Testis (tissue), 3 donors: ENCODE data around the gene EDNRA. TPM values are rescaled to one million over a fixed set of nuclear protein-coding genes. Genes with fewer than 3 reads are reported as not detected.

Source experiments
- DNase-seq: peaks from one replicate; pipeline ENCODE4 v3.0.0-alpha.2; 2019
- H3K27ac ChIP-seq, 2 donors: fragments of 200-600 bp; sonication (generic); one replicate each; pipeline ENCODE4 v1.5.1; 2019
- H3K27me3 ChIP-seq: fragments of 200-600 bp; sonication (generic); one replicate; pipeline ENCODE4 v1.5.1; 2019
- H3K36me3 ChIP-seq: fragments of 200-600 bp; sonication (generic); one replicate; pipeline ENCODE4 v1.5.1; 2017; ENCODE audit warnings: low read depth; ENCODE audit errors: missing control alignments
- H3K4me1 ChIP-seq: fragments of 200-600 bp; sonication (generic); one replicate; pipeline ENCODE4 v1.5.1; 2019
- H3K4me3 ChIP-seq, 2 donors: fragments of 200-600 bp; sonication (generic); one replicate each; pipeline ENCODE4 v1.5.1; 2017 to 2019
- H3K9me3 ChIP-seq: fragments of 200-600 bp; sonication (generic); one replicate; pipeline ENCODE4 v1.5.1; 2017
- CTCF ChIP-seq, 3 experiments: fragments of 450-650 bp in 2 of 3; fragments of 200-600 bp in 1 of 3; sonication (generic) in 1 of 3; IDR thresholded peaks; one replicate each; pipeline ENCODE4 v1.5.1; 2016 to 2019; ENCODE audit warnings: antibody characterized with exemption in 3 of 3, mild to moderate bottlenecking in 2 of 3, moderate library complexity in 1 of 3
- POLR2A ChIP-seq: fragments of 450-650 bp; IDR thresholded peaks from one replicate; pipeline ENCODE4 v1.6.1; 2017; ENCODE audit warnings: antibody characterized with exemption, mild to moderate bottlenecking, moderate library complexity
- WGBS, 2 donors: methylation state at CpG; one replicate each; pipeline ENCODE4 v1.1.5; 2018; 5-methylcytosine and 5-hydroxymethylcytosine counted together
- intact Hi-C: fragments of 100-400 bp; cut with DNase I; formaldehyde crosslinking; loops from one replicate; pipeline ENCODE4 v1.15.1; 2023; ENCODE audit warnings: low total_unique reads
- polyA plus RNA-seq: library from polyadenylated mRNA; stranded (reverse); fragments of 350-450 nt; fragmentation: Illumina TruSeq; extraction: RNeasy Lipid Tissue Mini Kit (QIAGEN cat#74804); gene quantifications from one replicate; pipeline ENCODE4 v1.2.3, GENCODE V29; 2014; ENCODE audit warnings: low read depth, low replicate concordance; ENCODE audit not compliant: insufficient read depth
- total RNA-seq, 2 donors: library from RNA; depleted of rRNA; stranded (reverse); fragments of >200 nt; gene quantifications; one replicate each; pipeline ENCODE4 v1.2.3, GENCODE V29; 2016

The EDNRA gene
- total and polyA plus RNA-seq, 3 donors from 2014 or later = 9.4 to 14.1 (median 12.3) TPM

- intact Hi-C loops = no loop called here
- no peaks in the 10 kb centered on the region for H3K27me3 ChIP-seq
- H3K36me3 ChIP-seq = no peaks in the 10 kb centered on the region
- H3K9me3 ChIP-seq = no peaks in the 10 kb centered on the region
- no peak overlapping the region for H3K27ac ChIP-seq
- no peak for DNase-seq
- whole genome bisulfite sequencing, 2 donors = 37 to 47% methylated on average over 6 of the region's 6 CpGs
- no peak overlapping the region for H3K4me3 ChIP-seq
- TF ChIP-seq POLR2A (no peak), CTCF (IDR thresholded peaks at IDR 0.05) (no peak)
- no peaks in the 10 kb centered on the region for H3K4me1 ChIP-seq
Measured at GRCh38 chr4:147492761-147493160, 11.9 kb downstream of the EDNRA start.

GRCh38 chr4:147493307-147493706, 12.4 kb downstream of the EDNRA start:
- H3K4me1 ChIP-seq = no peaks in the 10 kb centered on the region
- no peaks in the 10 kb centered on the region for H3K27me3 ChIP-seq
- H3K4me3 ChIP-seq = no peak overlapping the region
- H3K27ac ChIP-seq = no peak overlapping the region
- H3K9me3 ChIP-seq = no peaks in the 10 kb centered on the region
- WGBS, 2 donors = 93 to 96% methylated on average over 1 of the region's 1 CpG
- H3K36me3 ChIP-seq = no peaks in the 10 kb centered on the region
- intact Hi-C loops = no loop called here
- DNase-seq = no peak
- TF ChIP-seq POLR2A = no peak
- TF ChIP-seq CTCF (IDR thresholded peaks at IDR 0.05) = no peak

GRCh38 chr4:147494301-147494700, 13.4 kb downstream of the EDNRA start:
- intact Hi-C loops = no loop called here
- WGBS, 2 donors = 75 to 76% methylated on average over 2 of the region's 2 CpGs
- no peaks in the 10 kb centered on the region for H3K4me1 ChIP-seq

GRCh38 chr4:147496500-147496899, 15.6 kb downstream of the EDNRA start:
- TF ChIP-seq CTCF (IDR thresholded peaks at IDR 0.05) (no peak), POLR2A (no peak)
- Histone ChIP-seq H3K4me3 (no peak overlapping the region), H3K4me1 (no peaks in the 10 kb centered on the region), H3K27ac (no peak overlapping the region), H3K9me3 (no peaks in the 10 kb centered on the region), H3K27me3 (no peaks in the 10 kb centered on the region), H3K36me3 (no peaks in the 10 kb centered on the region)
- 81 to 97% methylated on average over 1 of the region's 1 CpG for WGBS, 2 donors
- DNase-seq = no peak
- intact Hi-C loops = no loop called here

More at GRCh38 chr4:147494301-147494700, 13.4 kb downstream of the EDNRA start:
- no peaks in the 10 kb centered on the region for H3K36me3 ChIP-seq
- H3K4me3 ChIP-seq = no peak overlapping the region
- no peaks in the 10 kb centered on the region for H3K9me3 ChIP-seq
- no peak overlapping the region for H3K27ac ChIP-seq
- TF ChIP-seq POLR2A (no peak), CTCF (IDR thresholded peaks at IDR 0.05) (no peak)
- DNase-seq = no peak
- H3K27me3 ChIP-seq = no peaks in the 10 kb centered on the region

- no peak for DNase-seq
- TF ChIP-seq POLR2A (no peak), CTCF (IDR thresholded peaks at IDR 0.05) (no peak)
- no peak overlapping the region for H3K27ac ChIP-seq
- no peaks in the 10 kb centered on the region for H3K36me3 ChIP-seq
- H3K27me3 ChIP-seq = no peaks in the 10 kb centered on the region
- H3K9me3 ChIP-seq = no peaks in the 10 kb centered on the region
- 64 to 75% methylated on average over 4 of the region's 4 CpGs for WGBS, 2 donors
- intact Hi-C loops = no loop called here
- H3K4me1 ChIP-seq = no peaks in the 10 kb centered on the region
- no peak overlapping the region for H3K4me3 ChIP-seq
Measured at GRCh38 chr4:147498031-147498660, 17.2 kb downstream of the EDNRA start.
